ENCODE measurements around the gene GPSM1.

GPSM1 gene

GRCh38 chr9:136335296-136336155 is 8.2 kb downstream of the GPSM1 start:
- DNase-seq: no peak

- no peak for DNase-seq
These were observed 9.0 kb downstream of the GPSM1 start for GRCh38 chr9:136336156-136336870.

GRCh38 chr9:136336881-136337280 is 9.5 kb downstream of the GPSM1 start:
- DNase-seq: no peak

GRCh38 chr9:136337416-136338395 is 10.4 kb downstream of the GPSM1 start:
- DNase-seq: no peak

GRCh38 chr9:136338511-136338910 is 11.2 kb downstream of the GPSM1 start:
- no peak for DNase-seq

- DNase-seq: no peak
These were observed 12.0 kb downstream of the GPSM1 start for GRCh38 chr9:136339173-136339957.

GRCh38 chr9:136339958-136340310 is 12.6 kb downstream of the GPSM1 start:
- DNase-seq: no peak

GRCh38 chr9:136340356-136341041 is 13.2 kb downstream of the GPSM1 start:
- no peak for DNase-seq

GRCh38 chr9:136341042-136341655 is 13.8 kb downstream of the GPSM1 start:
- no peak for DNase-seq

- no peak for DNase-seq
These were observed 14.4 kb downstream of the GPSM1 start for GRCh38 chr9:136341769-136342168.

GRCh38 chr9:136342181-136343120 is 15.1 kb downstream of the GPSM1 start:
- peak; percentile 20 for DNase-seq

GRCh38 chr9:136343121-136343883 is 16.0 kb downstream of the GPSM1 start:
- DNase-seq: no peak

GRCh38 chr9:136343884-136344269 is 16.5 kb downstream of the GPSM1 start:
- no peak for DNase-seq

GRCh38 chr9:136344544-136345280 is 17.4 kb downstream of the GPSM1 start:
- DNase-seq: no peak

GRCh38 chr9:136345281-136346156 is 18.2 kb downstream of the GPSM1 start:
- no peak for DNase-seq

- no peak for DNase-seq
These were observed 18.8 kb downstream of the GPSM1 start for GRCh38 chr9:136346157-136346481.

- no peak for DNase-seq
These were observed 19.7 kb downstream of the GPSM1 start for GRCh38 chr9:136346927-136347465.
